G401 (cell line): ENCODE results near the gene MYO7B. TPM values are rescaled to one million over a fixed set of nuclear protein-coding genes. Genes with fewer than 3 reads are reported as not detected.
"Not testable (repeated sequence)": the region's sequence is repeated elsewhere in the genome, so short reads cannot be mapped to it uniquely, and the experiment has no call there.

ENCODE experiments used
- DNase-seq: peaks from one replicate; pipeline ENCODE4 v3.0.0-alpha.2; 2015; ENCODE audit warnings: low spot score
- in situ Hi-C: cut with HindIII; loops from 2 replicates; pipeline ENCODE4 v1.10.0; 2016; ENCODE audit warnings: low sequenced_read_pairs, mixed read lengths
- total RNA-seq: library from RNA; depleted of rRNA; stranded (reverse); fragments of >200 nt; shearing (Covaris generic); gene quantifications from 2 replicates; pipeline ENCODE4 v1.2.3, GENCODE V29; 2014

MYO7B gene
- total RNA-seq, 1 experiment from 2014 or later, result not detected

- no peak for DNase-seq
- in situ Hi-C loops, result no loop called here
Observed at GRCh38 chr2:127567351-127567854, 31.9 kb downstream of the MYO7B start.

GRCh38 chr2:127568128-127568527 is 32.6 kb downstream of the MYO7B start:
- in situ Hi-C loops, result no loop called here
- DNase-seq, result no peak

- in situ Hi-C loops, result no loop called here
- no peak for DNase-seq
Observed at GRCh38 chr2:127569666-127570065, 34.2 kb downstream of the MYO7B start.

- in situ Hi-C loops, result no loop called here
- DNase-seq, result no peak
Observed at GRCh38 chr2:127570282-127571250, 35.1 kb downstream of the MYO7B start.

GRCh38 chr2:127572352-127572751 is 36.9 kb downstream of the MYO7B start:
- DNase-seq, in situ Hi-C loops: not testable (repeated sequence)

- in situ Hi-C loops, result no loop called here
- DNase-seq, result no peak
Observed at GRCh38 chr2:127572841-127573240, 37.4 kb downstream of the MYO7B start.

- in situ Hi-C loops, result no loop called here
- no peak for DNase-seq
Observed at GRCh38 chr2:127573298-127573697, 37.8 kb downstream of the MYO7B start.

GRCh38 chr2:127573771-127574170 is 38.3 kb downstream of the MYO7B start:
- DNase-seq, result no peak

GRCh38 chr2:127574656-127575055 is 39.2 kb downstream of the MYO7B start:
- DNase-seq, result no peak
- in situ Hi-C loops, result no loop called here

More at GRCh38 chr2:127573771-127574170, 38.3 kb downstream of the MYO7B start:
- in situ Hi-C loops, result no loop called here

- no peak for DNase-seq
- in situ Hi-C loops, result no loop called here
Observed at GRCh38 chr2:127575185-127575765, 39.8 kb downstream of the MYO7B start.

- DNase-seq, result no peak
- in situ Hi-C loops, result no loop called here
Observed at GRCh38 chr2:127575941-127576432, 40.5 kb downstream of the MYO7B start.

GRCh38 chr2:127576433-127577207 is 41.1 kb downstream of the MYO7B start:
- peak; percentile 16 for DNase-seq
- in situ Hi-C loops, result no loop called here

GRCh38 chr2:127577208-127577475 is 41.7 kb downstream of the MYO7B start:
- in situ Hi-C loops, result no loop called here
- no peak for DNase-seq

- in situ Hi-C loops, result no loop called here
- DNase-seq, result no peak
Observed at GRCh38 chr2:127577503-127577902, 42.0 kb downstream of the MYO7B start.

GRCh38 chr2:127577973-127578372 is 42.5 kb downstream of the MYO7B start:
- in situ Hi-C loops, result no loop called here
- no peak for DNase-seq

- DNase-seq, result no peak
- in situ Hi-C loops, result no loop called here
Observed at GRCh38 chr2:127578411-127578810, 42.9 kb downstream of the MYO7B start.

GRCh38 chr2:127579231-127579630 is 43.7 kb downstream of the MYO7B start:
- no peak for DNase-seq
- in situ Hi-C loops, result no loop called here

- in situ Hi-C loops, result no loop called here
- no peak for DNase-seq
Observed at GRCh38 chr2:127580167-127581049, 44.9 kb downstream of the MYO7B start.

- DNase-seq, result no peak
- in situ Hi-C loops, result no loop called here
Observed at GRCh38 chr2:127581050-127581345, 45.5 kb downstream of the MYO7B start.
